DMS79 (cell line): ENCODE data around the gene SMARCE1.

Source experiments
- DNase-seq: peaks from one replicate; lab custom pipeline; 2025; lab: John Stamatoyannopoulos, UW

Gene SMARCE1

GRCh38 chr17:40580140-40580539, 67.5 kb downstream of the SMARCE1 start:
- DNase-seq, result no peak

GRCh38 chr17:40579471-40579870, 68.1 kb downstream of the SMARCE1 start:
- DNase-seq, result no peak

GRCh38 chr17:40577611-40578065, 70.0 kb downstream of the SMARCE1 start:
- no peak for DNase-seq

- DNase-seq, result no peak
Measured at GRCh38 chr17:40576113-40576740, 71.4 kb downstream of the SMARCE1 start.
